ENCODE measurements around the gene TMEM11.

Gene TMEM11, protein sequence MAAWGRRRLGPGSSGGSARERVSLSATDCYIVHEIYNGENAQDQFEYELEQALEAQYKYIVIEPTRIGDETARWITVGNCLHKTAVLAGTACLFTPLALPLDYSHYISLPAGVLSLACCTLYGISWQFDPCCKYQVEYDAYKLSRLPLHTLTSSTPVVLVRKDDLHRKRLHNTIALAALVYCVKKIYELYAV

DNA sequence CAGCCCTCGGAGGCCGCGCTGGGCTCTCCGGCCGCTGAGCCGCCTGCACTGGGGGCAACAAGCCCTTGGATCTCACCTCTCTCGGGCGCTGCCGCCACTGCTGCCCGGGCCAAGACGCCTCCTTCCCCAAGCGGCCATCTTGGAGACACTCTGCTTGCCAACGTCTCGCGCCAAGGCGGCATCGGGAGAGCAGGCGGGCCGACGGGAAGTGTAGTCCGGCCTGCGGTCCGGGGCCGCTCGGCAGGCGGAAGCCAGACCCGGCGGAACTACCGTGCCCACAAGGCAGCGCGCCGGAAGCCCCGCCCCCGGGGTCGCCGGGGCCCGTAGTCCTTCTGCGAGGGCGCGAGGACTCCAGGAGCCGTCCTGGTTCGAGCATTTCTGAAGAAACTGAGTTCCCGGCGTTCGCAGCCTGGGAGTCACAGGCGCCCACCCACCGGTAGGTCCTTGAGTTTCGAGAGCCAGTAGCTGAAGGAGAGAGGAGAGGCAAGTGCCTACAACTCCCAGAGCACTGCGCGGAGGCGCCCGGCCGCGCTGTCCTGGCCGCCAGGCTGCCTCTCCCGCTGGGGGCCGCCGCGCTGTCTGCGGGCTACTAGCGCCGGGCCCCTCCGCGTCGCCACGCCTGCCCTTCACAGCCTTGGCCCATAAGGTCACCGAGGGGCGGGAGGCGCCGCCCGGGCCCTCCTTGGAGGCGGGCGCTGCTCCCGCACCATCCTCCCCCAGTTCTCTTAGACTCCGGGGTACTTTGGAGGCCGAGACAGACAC is at the start of gene TMEM11:
TSS of gene TMEM11 (minus strand) at position 147 of the 762 bp plus-strand sequence. CDS start at position 138, 9 bp downstream.
- DNase-seq, result peak; percentile 94

DNA sequence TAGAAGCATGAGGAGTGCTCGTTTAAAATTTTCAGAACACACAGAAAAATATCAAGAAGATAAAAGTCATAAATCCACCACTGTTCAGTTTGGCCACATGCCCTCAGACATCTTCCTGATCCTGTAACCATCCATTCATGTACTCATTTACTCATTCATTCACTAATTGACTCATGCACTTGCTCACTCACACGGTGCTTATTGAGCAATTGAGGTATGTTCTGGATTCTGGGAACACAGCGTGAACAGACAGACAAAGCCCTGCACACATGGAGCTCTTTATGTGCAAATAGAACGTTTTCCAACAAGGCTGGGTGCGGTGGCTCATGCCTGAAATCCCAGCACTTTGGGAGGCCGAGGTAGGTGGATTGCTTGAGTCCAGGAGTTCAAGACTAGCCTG is 49.4 kb upstream of the TMEM11 start:
- peak; percentile 36 for DNase-seq

DNA sequence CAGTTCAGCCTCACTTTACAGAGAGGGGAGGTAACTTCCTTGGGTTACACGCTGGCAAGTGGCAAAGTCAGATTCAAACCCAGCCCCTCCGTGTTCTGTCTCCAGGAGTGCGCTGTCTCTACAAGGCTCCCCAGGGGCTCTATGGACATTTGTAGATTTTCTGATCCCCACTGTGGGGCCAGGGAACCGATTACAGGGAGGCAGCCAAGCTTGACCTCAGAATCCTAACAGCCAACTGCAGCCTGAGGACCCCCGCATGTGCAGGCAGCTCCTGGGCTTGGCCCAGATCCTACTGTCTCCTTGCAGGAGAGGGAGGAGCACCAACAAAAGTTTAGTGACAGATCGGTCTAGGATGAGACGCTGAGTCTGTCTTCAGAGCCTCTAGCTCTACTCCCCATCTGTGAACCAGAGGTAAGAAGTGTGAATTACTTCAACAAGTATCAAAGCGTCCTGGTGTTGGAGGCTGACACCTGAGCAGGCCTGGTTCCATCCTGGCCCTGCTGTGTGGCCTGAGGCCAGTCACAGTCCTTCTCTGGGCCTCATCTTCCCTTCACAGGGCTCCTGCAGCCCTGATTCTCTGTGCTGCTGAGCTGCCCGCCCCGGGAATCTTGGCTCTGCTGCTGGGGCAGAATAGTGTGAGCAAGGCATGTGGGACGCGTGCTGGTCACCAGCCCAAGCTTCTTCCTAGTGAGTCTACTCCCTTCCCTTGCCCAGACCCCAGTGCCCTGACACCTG is 48.5 kb upstream of the TMEM11 start:
- DNase-seq, result no peak

DNA sequence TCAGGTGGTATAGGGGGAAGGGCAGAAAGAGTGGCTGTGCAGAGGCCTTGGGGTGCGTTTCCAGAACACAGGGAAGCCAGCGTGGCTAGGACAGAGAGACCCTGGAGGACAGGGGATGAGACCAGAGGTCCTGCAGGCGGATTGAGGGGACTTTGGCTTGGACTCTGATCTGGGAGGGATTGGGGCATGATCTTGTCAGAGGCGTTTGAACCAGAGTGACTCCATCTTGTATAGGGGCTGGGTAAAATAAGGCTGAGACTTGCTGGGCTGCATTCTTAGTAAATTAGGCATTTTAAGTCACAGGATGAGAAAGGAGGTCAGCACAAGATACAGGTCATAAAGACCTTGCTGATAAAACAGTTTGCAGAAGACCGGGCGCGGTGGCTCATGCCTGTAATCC is 44.6 kb upstream of the TMEM11 start:
- DNase-seq, result no peak

- DNase-seq, result no peak
Observed at GRCh38 chr17:21253646-21254441, 39.9 kb upstream of the TMEM11 start.

GRCh38 chr17:21252796-21253645 is 39.1 kb upstream of the TMEM11 start, which contains the start of gene NATD1:
TSS of gene NATD1 (minus strand) at chr17:21253410. CDS start at chr17:21253264, 146 bp downstream.
- peak; percentile 84 for DNase-seq

DNA sequence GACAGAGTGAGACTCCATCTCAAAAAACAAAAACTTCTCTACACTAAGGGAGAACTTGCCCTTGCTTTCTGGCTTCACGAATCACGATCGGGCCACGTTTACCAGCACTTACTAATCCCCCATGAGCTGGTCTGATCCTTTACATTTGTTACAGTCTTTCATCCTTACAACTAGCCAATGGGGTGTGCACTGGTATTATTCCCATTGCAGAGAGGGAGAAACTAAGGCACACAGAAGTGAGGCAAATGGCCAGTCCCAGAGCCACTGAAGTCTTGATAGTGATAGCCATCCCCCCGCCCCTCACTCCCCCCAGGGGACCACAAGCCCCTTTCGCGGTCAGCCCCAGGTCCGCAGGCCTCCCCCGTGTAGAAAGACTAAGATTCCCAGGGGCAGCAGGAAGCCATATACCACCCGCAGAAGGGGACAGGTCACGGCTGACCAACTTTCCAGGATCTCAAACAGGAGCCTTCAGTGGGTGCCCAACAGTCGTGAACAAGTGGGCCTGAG is 38.4 kb upstream of the TMEM11 start:
- no peak for DNase-seq

DNA sequence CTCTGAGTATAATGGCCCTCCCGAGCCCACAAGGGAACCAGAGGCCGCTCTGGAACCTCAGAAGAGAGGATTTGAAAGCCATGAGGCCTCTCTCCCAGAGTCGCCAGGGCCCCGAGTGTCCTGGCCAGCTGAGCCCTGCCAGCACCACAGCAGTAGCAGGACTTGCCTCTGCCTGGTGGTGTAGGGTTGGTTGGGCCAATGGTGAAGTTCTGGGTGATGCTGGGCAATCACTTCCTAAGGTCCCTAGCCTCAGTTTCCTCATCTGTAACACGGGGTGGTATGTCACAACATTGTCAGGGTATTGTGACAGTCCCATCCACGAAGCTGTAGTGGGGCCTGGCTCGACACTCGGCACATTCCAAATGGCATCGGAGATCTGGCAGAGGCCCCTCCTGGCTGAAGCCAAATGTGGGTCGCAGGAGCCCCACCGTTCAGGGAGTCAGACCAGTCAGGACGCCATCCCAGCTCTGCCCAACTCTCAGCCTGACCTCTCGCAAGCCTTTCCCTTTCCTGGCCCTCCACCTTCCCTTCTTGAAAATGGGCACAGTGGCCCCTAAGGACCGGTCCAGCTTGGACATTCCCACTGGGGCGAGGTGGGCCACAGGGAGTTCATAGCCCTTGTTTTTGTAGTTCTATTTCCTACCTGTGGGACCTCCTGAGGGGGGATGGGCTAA is 37.5 kb upstream of the TMEM11 start:
- DNase-seq, result no peak

GRCh38 chr17:21250854-21251253 is 36.9 kb upstream of the TMEM11 start:
- DNase-seq, result no peak

- DNase-seq, result no peak
Observed at GRCh38 chr17:21249920-21250703, 36.2 kb upstream of the TMEM11 start.

GRCh38 chr17:21249086-21249795 is 35.3 kb upstream of the TMEM11 start:
- DNase-seq, result no peak

DNA sequence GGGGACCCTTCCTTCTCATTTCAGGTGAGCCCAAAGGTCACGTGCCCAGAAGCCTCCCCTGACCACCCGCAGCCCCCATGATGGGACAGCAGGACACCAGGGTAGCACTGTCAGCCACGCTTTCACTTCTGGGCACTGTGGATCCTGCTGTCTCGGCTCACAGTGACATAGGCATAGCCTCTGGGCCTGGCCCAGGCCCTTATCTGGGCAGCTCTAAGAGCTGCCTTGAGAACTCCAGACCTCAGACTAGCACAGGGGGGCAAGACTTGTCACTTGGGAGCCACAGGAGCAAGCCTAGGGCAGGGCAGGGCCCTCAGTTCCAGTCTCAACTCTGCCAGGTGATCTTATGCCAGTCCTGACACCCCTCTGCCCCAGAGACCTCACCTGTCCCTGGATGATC is 34.5 kb upstream of the TMEM11 start:
- no peak for DNase-seq

GRCh38 chr17:21247552-21248258 is 33.7 kb upstream of the TMEM11 start:
- no peak for DNase-seq

GRCh38 chr17:21246698-21247097 is 32.7 kb upstream of the TMEM11 start:
- no peak for DNase-seq

- no peak for DNase-seq
Observed at GRCh38 chr17:21245639-21246084, 31.7 kb upstream of the TMEM11 start.

DNA sequence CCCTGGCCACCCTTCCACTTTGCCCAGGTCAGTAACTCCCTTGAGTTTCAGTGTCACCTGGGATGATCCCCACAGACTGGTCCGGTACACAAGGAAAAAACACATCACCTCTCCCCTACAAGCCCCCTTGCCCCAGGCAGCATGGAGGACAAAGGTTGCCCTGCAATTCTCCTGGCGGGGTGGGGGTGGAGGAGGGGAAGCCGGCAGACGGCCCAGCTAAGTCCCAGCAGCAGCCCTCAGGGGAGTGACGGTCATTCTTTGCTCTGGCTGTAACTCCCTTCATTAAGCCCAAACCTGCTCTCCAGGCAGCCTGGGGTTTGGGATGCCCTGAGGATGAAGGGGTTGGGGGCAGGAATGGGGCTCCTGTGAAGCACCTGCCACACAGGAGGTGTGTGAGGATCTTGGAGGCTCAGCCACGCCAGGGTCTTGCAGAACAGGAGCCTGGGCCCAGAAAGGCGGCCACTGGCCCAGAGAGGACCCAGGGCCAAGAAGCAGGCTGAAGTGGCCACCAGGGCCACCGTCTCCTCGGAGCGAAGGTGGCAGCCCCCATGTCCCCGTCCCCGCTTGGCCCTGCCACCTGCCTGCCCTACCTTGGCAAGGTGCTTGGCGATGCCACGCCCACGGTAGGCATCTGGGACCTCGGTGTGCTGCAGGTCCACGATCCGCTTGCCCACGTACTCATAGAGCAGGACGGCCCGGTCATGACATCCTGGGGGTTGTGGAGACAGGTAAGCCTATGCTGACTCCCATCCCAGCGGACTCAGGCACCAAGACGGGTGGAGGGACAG is 29.7 kb upstream of the TMEM11 start:
- no peak for DNase-seq

DNA sequence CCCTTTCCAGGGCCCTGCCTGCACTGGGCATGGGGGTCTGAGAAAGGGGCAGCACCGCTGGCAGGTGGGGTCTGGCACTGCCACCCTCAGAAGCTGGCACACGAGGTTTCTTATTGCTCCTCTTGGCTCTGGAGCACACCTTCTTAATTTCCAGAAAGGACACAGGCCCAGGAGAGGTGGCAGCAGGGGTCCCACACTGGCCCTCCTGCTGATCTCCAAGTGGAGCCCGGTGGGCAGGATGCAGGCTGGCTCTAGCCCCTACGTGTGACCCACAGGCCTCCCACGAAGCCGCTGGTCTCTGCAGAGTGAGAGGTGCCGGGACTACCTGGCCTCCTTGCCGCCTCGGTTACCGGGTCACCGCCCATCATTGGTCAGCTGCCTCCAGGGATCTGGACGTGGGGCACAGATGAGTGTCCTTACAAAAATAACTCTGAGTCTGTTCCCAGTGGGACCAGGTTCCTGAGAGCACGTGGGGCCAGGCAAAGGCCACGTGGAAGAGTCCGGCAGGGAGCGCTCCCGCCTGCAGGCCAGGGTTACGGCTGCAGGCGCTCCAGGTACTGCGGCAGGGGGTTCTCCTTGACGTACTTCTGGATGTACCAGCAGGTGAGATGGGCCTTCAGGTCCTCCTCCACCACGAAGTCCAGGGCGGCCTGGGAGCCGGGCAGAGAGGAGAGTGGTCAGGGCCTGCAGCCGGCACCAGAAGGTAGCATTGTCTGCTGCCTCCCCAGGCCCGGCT is 29.0 kb upstream of the TMEM11 start:
- no peak for DNase-seq
